Kidney epithelial cell (primary cell): ENCODE results near the gene SPOCD1. TPM values are rescaled to one million over a fixed set of nuclear protein-coding genes. Genes with fewer than 3 reads are reported as not detected.

Source experiments
- DNase-seq: peaks from one replicate; pipeline ENCODE4 v3.0.0-alpha.2; 2010; ENCODE audit warnings: low read depth
- H3K27me3 ChIP-seq: 2 replicates; pipeline ENCODE4 v1.6.0; 2011; ENCODE audit warnings: low read length; ENCODE audit not compliant: control insufficient read depth, insufficient read depth
- H3K36me3 ChIP-seq: 2 replicates; pipeline ENCODE4 v1.5.1; 2011; ENCODE audit warnings: low read length; ENCODE audit not compliant: control insufficient read depth, insufficient read depth
- H3K4me3 ChIP-seq: 2 replicates; pipeline ENCODE4 v1.5.1; 2011; ENCODE audit warnings: low read depth, mild to moderate bottlenecking, control low read depth, low read length
- CTCF ChIP-seq: IDR thresholded peaks from 2 replicates; pipeline ENCODE4 v1.5.1; 2011; ENCODE audit warnings: mild to moderate bottlenecking, moderate library complexity, low read length, control low read depth, inconsistent platforms; ENCODE audit not compliant: insufficient read depth, poor library complexity, severe bottlenecking
- total RNA-seq: library from RNA; depleted of rRNA; stranded (reverse); fragments of >200 nt; gene quantifications from 2 replicates; pipeline ENCODE4 v1.2.3, GENCODE V29; 2015

Gene SPOCD1
- total RNA-seq, 1 donor from 2014 or later, result 31.8 TPM

GRCh38 chr1:31815307-31815645 lies 546 bp downstream of the SPOCD1 start:
- Histone ChIP-seq H3K27me3 (no peaks in the 10 kb centered on the region), H3K36me3 (no peaks in the 10 kb centered on the region)

GRCh38 chr1:31814631-31815306 lies 1.1 kb downstream of the SPOCD1 start:
- H3K4me3 ChIP-seq, result no peak overlapping the region
- DNase-seq, result no peak
- no peak for TF ChIP-seq CTCF
- no peaks in the 10 kb centered on the region for H3K36me3 ChIP-seq
- H3K27me3 ChIP-seq, result no peaks in the 10 kb centered on the region

More at GRCh38 chr1:31815307-31815645, 546 bp downstream of the SPOCD1 start:
- H3K4me3 ChIP-seq, result no peak overlapping the region
- no peak for DNase-seq
- TF ChIP-seq CTCF, result no peak

GRCh38 chr1:31814041-31814511 lies 1.7 kb downstream of the SPOCD1 start:
- no peaks in the 10 kb centered on the region for H3K27me3 ChIP-seq
- no peaks in the 10 kb centered on the region for H3K36me3 ChIP-seq
- no peak for DNase-seq
- no peak overlapping the region for H3K4me3 ChIP-seq
- TF ChIP-seq CTCF, result no peak

- H3K4me3 ChIP-seq, result no peak overlapping the region
- no peaks in the 10 kb centered on the region for H3K36me3 ChIP-seq
- TF ChIP-seq CTCF, result no peak
- no peaks in the 10 kb centered on the region for H3K27me3 ChIP-seq
- DNase-seq, result no peak
These were observed 3.5 kb downstream of the SPOCD1 start for GRCh38 chr1:31812158-31812829.

GRCh38 chr1:31811605-31812004 lies 4.2 kb downstream of the SPOCD1 start:
- DNase-seq, result peak; percentile 37
- no peak overlapping the region for H3K4me3 ChIP-seq

More at GRCh38 chr1:31811605-31812004, 4.2 kb downstream of the SPOCD1 start:
- H3K36me3 ChIP-seq, result no peaks in the 10 kb centered on the region
- H3K27me3 ChIP-seq, result no peaks in the 10 kb centered on the region
- no peak for TF ChIP-seq CTCF
